Uterus (tissue), 2 donors: ENCODE measurements around the gene BTC.

Experiments used
- POLR2A ChIP-seq, 2 donors: fragments of 450-650 bp; IDR thresholded peaks; one replicate each; pipeline ENCODE4 v1.6.1; 2016; ENCODE audit warnings: antibody characterized with exemption in 2 of 2, mild to moderate bottlenecking in 1 of 2, moderate library complexity in 1 of 2
- TF ChIP-seq, protein P1 (sequence below), 4 experiments: fragments of 200-600 bp in 2 of 4; fragments of 450-650 bp in 2 of 4; sonication (generic) in 2 of 4; IDR thresholded peaks; one replicate each; pipeline ENCODE4 v1.5.1; 2016 to 2019; ENCODE audit warnings: antibody characterized with exemption in 4 of 4, mild to moderate bottlenecking in 2 of 4, moderate library complexity in 1 of 4

DNA sequence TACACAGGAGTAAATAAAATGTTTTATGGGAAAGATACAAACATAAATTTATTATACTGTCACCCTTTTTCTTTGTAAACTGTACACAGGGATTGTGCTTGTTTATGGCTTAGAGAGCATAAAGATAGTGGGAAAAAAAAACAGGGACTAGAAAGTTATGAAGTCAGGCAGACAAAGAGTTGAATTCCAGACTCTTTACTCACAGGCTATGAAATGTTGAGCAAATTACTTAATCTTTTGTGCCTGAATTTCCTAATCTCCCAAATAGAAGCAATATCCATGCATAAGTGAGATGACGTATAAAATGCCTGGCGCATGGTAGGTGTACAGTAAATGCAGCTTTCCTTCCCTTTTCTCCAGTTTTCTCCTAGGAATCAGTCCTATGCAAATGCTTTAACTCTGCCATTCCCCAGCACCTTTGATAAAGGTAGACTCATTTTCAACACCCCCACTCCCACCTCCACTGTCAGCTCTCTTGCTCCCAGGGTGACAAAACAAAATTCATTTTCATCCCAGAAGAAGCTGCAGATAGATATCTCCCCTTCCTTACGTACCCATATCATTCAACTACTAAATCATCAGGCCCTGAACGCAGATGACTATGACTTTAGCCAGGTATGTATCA is 44.5 kb upstream of the BTC start:
- no peak for TF ChIP-seq POLR2A (IDR thresholded peaks at IDR 0.05)
- TF ChIP-seq, protein P1, sequence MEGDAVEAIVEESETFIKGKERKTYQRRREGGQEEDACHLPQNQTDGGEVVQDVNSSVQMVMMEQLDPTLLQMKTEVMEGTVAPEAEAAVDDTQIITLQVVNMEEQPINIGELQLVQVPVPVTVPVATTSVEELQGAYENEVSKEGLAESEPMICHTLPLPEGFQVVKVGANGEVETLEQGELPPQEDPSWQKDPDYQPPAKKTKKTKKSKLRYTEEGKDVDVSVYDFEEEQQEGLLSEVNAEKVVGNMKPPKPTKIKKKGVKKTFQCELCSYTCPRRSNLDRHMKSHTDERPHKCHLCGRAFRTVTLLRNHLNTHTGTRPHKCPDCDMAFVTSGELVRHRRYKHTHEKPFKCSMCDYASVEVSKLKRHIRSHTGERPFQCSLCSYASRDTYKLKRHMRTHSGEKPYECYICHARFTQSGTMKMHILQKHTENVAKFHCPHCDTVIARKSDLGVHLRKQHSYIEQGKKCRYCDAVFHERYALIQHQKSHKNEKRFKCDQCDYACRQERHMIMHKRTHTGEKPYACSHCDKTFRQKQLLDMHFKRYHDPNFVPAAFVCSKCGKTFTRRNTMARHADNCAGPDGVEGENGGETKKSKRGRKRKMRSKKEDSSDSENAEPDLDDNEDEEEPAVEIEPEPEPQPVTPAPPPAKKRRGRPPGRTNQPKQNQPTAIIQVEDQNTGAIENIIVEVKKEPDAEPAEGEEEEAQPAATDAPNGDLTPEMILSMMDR (IDR thresholded peaks at IDR 0.05), result no peak
